ENCODE data around the gene ABT1. TPM values are rescaled to one million over a fixed set of nuclear protein-coding genes. Genes with fewer than 3 reads are reported as not detected.

The ABT1 gene
- total RNA-seq, 1 experiment from 2014 or later: 32.2 TPM

- DNase-seq (ENCODE audit: low spot score): peak; percentile 93
These were observed 25.0 kb upstream of the ABT1 start for GRCh38 chr6:26571592-26572296.

DNA sequence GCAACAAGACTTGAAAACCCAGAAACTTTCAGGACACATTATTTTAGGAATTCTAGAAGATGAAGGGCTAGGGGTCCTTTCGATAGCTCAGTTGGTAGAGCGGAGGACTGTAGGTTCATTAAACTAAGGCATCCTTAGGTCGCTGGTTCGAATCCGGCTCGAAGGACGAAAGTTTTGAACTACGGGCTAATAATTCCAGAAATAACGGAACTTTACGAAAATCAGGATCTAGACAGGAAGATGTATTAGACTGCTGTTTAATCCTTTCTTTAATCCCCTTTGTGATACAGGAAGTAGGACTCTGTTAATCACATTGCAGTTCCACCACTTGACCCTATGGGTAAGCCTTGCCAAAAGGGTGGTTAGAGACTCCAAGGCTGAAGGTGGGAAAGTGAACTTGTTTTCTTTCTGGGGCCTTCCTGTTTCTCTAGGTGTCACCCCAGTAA, 21.2 kb upstream of the ABT1 start:
- DNase-seq (ENCODE audit: low spot score): no peak

- no peak for DNase-seq (ENCODE audit: low spot score)
These were observed 20.3 kb upstream of the ABT1 start for GRCh38 chr6:26576407-26576843.

- DNase-seq (ENCODE audit: low spot score): peak; percentile 91
These were observed 19.6 kb upstream of the ABT1 start for GRCh38 chr6:26576929-26577719.

- DNase-seq (ENCODE audit: low spot score): no peak
These were observed 19.1 kb upstream of the ABT1 start for GRCh38 chr6:26577720-26578072.

- DNase-seq (ENCODE audit: low spot score): no peak
These were observed 18.5 kb upstream of the ABT1 start for GRCh38 chr6:26578279-26578678.

GRCh38 chr6:26578741-26579140, 18.0 kb upstream of the ABT1 start:
- DNase-seq (ENCODE audit: low spot score): no peak

DNA sequence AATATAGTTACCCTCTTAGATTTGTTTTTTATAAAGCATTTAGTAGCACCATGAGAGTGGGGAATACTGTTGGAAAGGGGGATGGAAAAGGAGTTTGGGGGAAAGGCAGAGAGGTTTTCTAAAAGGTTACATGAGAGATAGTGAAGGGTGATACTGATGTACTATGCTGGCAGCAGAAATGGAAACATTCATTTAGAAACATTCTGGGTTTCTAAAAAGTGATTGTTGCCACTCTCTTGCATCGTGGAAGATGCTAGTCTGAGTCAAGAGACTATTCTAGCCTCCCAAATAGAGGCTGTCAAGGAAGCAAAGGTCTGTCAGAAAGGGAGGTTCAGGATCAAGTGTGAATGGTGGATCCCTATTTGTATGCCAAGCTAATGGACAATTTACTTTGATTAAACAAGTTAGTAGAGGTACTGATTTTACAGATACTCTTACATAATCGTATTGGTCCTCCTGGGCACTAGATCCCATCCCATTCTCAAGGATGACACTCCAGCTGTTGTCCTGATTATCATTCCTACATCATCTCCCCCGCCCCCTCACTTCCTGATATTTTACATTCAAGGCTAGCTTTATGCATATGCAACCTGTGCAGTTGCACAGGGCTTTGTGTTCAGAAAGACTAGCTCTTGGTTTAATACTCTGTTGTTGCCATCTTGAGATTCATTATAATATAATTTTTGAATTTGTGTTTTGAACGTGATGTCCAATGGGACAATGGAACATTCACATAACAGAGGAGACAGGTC, 15.4 kb upstream of the ABT1 start:
- DNase-seq (ENCODE audit: low spot score): no peak

- no peak for DNase-seq (ENCODE audit: low spot score)
These were observed 7.8 kb upstream of the ABT1 start for GRCh38 chr6:26588965-26589364.

GRCh38 chr6:26592649-26593048, 4.1 kb upstream of the ABT1 start:
- DNase-seq (ENCODE audit: low spot score): no peak

DNA sequence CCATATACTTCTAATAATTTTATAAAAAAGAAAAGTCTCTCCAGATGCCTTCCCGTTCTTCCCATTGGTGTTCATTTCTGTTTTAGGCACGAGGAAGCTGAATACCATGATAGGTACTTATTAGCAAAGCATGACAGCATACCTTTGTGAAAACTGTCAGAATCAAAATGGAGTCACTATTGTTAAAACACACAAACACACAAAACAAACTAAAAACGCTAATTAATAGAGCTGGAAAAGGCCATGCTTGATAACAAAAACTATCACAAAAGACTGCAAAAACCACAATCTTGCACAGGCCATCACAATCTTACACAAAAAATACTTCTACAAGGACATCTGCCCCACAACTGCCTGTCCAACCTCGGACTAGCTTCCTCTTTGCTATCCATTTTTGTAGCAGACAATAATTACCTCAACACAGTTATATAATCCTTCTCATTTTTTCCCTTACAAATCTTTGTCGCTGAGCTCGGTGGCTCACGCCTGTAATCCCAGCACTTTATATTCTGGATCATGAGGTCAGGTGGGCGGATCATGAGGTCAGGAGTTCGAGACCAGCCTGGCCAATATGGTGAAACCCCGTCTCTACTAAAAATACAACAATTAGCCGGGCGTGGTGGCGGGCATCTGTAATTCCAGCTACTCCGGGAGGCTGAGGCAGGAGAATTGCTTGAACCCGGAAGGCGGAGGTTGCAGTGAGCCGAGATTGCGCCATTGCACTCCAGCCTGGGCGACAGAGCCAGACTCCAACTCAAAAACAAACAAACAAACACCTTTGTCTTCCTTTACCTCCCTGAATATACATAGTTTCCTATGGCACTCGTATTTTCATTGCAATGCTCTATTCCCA, 3.2 kb upstream of the ABT1 start:
- no peak for DNase-seq (ENCODE audit: low spot score)

DNA sequence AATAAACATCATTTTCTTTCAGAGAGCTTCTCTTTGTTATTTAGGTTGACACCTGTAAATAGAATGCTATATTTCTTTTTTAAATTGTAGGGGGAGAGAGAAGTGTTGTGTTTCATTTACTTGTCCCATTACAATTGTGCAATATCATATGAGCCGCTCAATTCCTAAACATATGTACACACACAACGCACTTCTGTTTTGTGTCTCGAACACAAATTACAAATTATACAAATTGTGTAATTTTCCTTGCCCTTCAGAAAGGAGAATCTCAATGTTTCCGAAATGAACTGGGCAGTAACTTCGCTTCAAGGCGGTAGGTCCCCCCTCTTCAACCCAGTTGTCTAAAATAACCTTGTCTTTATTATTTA, 2.6 kb upstream of the ABT1 start:
- DNase-seq (ENCODE audit: low spot score): no peak

DNA sequence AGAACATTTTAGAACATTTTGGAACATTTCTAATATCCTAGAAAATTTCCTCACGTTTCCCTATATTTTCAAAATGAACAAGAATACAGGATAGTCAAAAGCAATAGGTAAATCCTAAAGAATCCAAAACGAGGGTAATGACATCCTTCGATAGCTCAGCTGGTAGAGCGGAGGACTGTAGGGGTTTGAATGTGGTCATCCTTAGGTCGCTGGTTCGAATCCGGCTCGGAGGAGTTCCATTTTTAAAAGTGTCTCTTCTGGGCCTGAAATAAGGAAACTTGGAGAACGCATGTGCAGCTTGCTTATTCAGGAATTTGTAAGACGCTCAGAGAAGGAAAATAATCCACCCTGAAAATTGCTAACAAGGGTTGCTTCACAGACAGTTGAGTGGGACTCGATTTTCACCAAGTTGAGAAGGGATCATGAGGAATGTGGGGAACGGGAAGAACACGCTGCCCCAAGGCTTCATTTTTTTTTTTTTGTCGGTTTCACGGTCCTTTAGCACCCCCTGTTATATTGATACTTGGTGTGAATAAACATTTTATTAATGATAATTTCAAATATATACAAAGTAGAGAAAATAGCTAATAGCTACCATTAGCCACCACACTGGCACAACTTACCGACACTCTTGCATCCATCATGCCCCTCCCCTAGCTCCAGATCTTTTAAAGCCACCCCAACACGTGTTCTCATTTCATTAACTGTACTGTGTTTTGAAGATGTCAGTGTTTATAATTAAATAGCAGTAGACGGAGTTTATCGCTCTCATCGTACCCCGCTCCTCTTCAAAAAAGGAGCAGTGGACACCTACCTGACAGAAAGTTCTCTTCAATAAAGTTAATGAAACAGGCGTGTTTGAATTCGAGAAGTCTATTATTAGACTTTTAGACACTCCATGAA, 1.8 kb upstream of the ABT1 start:
- DNase-seq (ENCODE audit: low spot score): peak; percentile 69

- DNase-seq (ENCODE audit: low spot score): peak; percentile 94
These were observed 984 bp upstream of the ABT1 start for GRCh38 chr6:26595669-26596269.

DNA sequence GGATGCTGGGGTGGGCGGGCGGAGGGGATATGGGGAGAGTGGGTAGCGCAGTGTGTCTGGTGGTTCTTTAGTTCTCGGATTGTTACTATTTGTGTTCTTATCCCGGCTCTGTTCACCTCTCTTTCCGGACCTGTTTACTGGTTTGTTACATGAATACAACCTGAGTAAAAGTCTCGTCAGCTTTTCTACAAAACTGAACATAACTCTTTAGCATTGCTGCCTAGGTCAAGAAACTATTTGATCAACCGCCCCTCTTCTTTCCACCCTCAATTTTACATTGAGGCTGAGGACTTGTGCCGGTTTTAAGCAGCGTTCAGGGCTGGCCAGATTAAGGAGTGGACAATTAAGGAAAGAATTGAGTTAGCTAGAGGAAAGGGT, 625 bp downstream of the ABT1 start:
- peak; percentile 7 for DNase-seq (ENCODE audit: low spot score)

GRCh38 chr6:26597821-26598220, 1.1 kb downstream of the ABT1 start:
- DNase-seq (ENCODE audit: low spot score): no peak

GRCh38 chr6:26598267-26598666, 1.5 kb downstream of the ABT1 start:
- no peak for DNase-seq (ENCODE audit: low spot score)

DNA sequence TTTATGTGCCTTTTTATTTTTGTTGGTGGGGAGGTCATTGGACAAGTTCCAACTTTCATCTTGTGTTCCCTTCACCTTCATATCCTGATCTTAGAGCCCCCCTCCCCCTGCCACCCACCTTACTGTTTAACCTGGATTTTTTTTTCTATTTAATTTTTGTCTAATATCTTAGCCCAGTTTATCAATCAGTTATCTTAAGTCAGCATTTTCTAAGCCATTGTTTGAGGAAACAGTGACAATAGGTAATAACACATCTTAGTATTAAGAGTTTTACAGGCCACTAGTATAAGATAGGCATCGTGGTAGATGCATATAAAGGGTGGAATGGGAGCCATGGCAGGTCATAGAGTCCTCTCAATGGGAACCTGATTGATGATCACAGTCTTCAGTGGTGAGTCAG, 2.4 kb downstream of the ABT1 start:
- DNase-seq (ENCODE audit: low spot score): no peak

- no peak for DNase-seq (ENCODE audit: low spot score)
These were observed 2.8 kb downstream of the ABT1 start for GRCh38 chr6:26599591-26599990.

- no peak for DNase-seq (ENCODE audit: low spot score)
These were observed 4.0 kb downstream of the ABT1 start for GRCh38 chr6:26600759-26601158.

All from HT-29 (cell line).